SK-N-SH (cell line): ENCODE results near the gene ACTL10.

Source experiments
- NRF1 ChIP-seq: IDR thresholded peaks from 2 replicates; pipeline ENCODE4 v1.6.1; 2012; ENCODE audit warnings: low read depth, mild to moderate bottlenecking, low read length
- REST ChIP-seq: IDR thresholded peaks from 2 replicates; pipeline ENCODE4 v1.6.1; 2012; ENCODE audit warnings: mild to moderate bottlenecking, low read depth, low read length, moderate library complexity
- RFX5 ChIP-seq: IDR thresholded peaks from 2 replicates; pipeline ENCODE4 v1.6.1; 2012; ENCODE audit warnings: mild to moderate bottlenecking, improper control_type of control experiment, low read length
- RXRA ChIP-seq: IDR thresholded peaks from 2 replicates; pipeline ENCODE4 v1.4.0; 2012; ENCODE audit warnings: low read depth, mild to moderate bottlenecking, borderline replicate concordance
- TAF1 ChIP-seq: IDR thresholded peaks from 2 replicates; pipeline ENCODE4 v1.6.1; 2012; ENCODE audit warnings: low read depth, mild to moderate bottlenecking, low read length, moderate library complexity, borderline replicate concordance
- TCF12 ChIP-seq: IDR thresholded peaks from 2 replicates; pipeline ENCODE4 v1.4.0; 2012
- TF ChIP-seq, protein P1 (sequence below): fragments of 200-600 bp; sonication (generic); IDR thresholded peaks from 2 replicates; pipeline ENCODE4 v1.6.1; 2017; ENCODE audit warnings: antibody characterized with exemption, mild to moderate bottlenecking, moderate library complexity

- TF ChIP-seq, protein P1, sequence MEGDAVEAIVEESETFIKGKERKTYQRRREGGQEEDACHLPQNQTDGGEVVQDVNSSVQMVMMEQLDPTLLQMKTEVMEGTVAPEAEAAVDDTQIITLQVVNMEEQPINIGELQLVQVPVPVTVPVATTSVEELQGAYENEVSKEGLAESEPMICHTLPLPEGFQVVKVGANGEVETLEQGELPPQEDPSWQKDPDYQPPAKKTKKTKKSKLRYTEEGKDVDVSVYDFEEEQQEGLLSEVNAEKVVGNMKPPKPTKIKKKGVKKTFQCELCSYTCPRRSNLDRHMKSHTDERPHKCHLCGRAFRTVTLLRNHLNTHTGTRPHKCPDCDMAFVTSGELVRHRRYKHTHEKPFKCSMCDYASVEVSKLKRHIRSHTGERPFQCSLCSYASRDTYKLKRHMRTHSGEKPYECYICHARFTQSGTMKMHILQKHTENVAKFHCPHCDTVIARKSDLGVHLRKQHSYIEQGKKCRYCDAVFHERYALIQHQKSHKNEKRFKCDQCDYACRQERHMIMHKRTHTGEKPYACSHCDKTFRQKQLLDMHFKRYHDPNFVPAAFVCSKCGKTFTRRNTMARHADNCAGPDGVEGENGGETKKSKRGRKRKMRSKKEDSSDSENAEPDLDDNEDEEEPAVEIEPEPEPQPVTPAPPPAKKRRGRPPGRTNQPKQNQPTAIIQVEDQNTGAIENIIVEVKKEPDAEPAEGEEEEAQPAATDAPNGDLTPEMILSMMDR: no peak
- TF ChIP-seq REST (no peak), TAF1 (no peak), RFX5 (no peak), RXRA (no peak), NRF1 (no peak), TCF12 (no peak)
Observed at GRCh38 chr20:33645396-33645795, 21.3 kb upstream of the ACTL10 start.
